Activated T-cell treated with anti-CD3 and anti-CD28 coated beads for 4 hours (primary cell): ENCODE measurements around the gene TCP11L2.
A peak's percentile ranks its signal among the peaks of the same experiment; 100 is the strongest.
"Not testable (repeated sequence)": the region's sequence is repeated elsewhere in the genome, so short reads cannot be mapped to it uniquely, and the experiment has no call there.

Experiments
- DNase-seq: peaks from one replicate; pipeline ENCODE4 v3.0.0-alpha.2; 2020

TCP11L2 gene

DNA sequence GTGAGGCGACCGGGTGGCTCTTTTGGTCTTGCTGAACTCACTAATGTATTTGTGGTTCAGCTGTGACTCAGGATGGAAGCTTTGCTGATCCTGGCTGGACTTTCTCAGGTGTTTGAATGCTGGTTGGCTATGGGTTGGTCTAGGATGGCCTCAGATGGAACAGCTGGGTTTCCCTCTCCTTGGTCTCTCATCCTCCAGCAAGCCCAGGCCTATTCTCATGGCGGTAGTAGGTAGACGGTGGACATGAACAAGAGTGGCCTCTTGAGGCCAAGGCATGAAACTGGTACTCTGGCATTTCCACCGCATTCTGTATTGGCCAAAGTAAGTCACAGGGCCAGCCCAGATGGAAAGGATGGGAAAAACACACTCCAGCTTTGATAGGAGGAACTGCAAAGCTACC, 43.2 kb downstream of the TCP11L2 start:
- no peak for DNase-seq

DNA sequence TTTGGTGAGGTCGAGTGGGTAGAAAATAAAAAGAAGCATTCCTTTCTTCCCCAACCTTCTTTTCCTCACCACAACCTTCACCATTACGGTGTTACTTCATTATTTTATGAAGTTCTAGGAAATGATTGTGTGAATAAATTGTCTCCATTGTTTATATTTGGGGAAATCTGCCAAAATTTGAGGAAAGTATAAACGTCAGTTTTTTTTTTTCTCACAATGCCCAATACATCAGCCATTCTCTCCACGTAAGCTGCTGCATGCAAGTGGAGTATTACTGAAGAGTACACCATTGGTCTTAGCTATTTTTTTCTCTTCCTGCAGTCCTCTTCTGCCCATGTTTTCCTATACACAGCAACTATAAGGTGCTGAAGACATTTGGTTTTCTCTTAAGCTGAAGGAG, 45.9 kb downstream of the TCP11L2 start:
- DNase-seq = no peak

DNA sequence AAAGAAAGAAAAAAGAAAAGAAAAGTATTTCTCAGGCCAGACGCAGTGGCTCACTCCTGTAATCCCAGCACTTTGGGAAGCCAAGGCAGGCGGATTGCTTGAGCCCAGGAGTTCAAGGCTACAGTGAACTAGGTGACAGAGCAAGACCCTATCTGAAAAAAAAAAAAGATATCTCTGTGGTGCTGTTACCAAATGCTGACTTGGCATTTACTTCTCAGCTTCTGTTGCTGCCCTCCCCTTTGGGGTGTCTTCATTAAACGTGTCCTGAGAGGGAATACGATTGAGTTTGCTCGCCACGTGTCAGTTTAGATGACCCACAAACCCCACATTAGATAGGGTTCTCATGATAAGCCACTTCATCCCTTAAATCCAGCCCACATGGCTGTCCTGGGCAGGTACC, 50.6 kb downstream of the TCP11L2 start:
- DNase-seq = no peak

DNA sequence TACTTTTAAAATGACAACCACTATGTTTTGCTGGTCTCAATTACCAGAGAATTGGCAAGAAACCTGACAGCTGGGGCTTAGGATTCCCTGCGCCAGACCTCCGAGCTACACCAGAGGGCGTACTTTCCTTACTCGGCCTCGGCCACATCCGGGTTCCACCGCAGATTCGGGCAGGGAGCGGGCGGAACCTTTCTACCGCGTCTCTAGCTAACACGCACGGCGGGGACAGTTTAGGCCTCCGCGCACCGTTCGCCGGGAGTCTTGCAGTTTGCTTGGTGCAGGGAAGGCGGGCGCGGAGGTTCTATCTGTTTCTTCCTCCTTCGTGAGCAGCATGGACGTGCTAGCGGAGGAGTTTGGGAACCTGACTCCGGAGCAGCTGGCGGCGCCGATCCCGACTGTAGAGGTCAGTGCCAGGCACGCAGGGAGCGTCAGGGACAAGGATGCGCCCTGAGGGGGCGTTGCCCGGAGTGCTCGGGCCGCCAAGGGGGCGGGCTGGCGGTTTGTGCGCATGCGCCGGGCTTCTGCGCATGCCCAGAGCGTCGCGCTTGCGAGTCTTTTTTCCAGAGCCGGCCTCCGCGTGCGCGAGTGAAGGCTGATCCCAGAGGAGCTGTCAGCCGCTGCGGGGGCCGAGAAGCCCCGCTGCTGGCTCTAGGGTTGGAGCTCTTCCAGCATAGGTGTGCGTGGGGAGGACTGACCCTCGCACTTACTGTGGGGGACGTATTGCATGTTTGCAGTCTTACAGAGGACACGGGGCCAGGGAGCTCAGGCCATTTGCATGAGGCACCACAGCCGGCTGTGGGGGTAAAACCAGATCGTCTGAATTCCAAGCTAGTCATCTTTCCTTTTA, 55.2 kb downstream of the TCP11L2 start, which contains the start of gene POLR3B:
Gene POLR3B, plus strand, starts transcription at position 200 of the 847 bp plus-strand sequence. Its CDS starts 132 bp downstream, at position 332.
- DNase-seq = peak; percentile 93

DNA sequence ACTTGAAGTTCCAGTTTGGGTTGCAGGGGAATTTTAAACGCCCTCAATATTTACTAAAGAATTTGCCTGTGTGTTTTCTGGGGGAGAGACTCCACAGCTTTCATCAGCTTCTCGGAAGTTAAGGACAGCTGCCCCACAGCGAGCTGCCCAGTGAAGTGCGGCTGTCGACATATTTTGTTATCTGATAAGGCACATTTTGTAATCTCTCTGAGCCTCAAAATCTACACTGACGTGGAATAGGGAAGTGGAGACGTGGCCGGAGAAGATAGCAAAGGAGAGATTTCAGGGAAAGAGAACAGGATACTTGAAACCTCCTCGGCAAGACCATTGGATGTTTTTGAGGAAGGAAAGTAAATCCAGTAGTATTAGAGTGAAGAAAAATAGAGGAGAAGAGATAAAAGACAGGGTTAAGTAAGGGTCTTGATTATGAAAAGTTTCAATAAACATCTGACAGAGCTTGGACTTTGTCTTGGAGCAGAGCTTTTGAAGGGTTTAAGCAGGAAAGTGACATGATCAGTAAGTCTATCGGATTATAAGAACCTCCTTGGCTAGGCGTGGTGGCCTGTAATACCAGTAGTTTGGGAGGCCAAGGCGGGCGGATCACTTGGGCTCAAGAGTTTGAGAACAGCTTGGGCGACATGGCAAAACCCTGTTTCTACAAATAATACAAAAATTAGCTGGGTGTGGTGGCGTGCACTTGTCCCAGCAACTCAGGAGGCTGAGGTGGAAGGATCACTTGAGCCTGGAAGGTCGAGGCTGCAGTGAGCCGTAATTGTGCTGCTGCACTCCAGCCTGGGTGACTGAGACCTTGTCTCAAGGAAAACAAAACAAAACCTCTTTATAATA, 56.1 kb downstream of the TCP11L2 start:
- no peak for DNase-seq

DNA sequence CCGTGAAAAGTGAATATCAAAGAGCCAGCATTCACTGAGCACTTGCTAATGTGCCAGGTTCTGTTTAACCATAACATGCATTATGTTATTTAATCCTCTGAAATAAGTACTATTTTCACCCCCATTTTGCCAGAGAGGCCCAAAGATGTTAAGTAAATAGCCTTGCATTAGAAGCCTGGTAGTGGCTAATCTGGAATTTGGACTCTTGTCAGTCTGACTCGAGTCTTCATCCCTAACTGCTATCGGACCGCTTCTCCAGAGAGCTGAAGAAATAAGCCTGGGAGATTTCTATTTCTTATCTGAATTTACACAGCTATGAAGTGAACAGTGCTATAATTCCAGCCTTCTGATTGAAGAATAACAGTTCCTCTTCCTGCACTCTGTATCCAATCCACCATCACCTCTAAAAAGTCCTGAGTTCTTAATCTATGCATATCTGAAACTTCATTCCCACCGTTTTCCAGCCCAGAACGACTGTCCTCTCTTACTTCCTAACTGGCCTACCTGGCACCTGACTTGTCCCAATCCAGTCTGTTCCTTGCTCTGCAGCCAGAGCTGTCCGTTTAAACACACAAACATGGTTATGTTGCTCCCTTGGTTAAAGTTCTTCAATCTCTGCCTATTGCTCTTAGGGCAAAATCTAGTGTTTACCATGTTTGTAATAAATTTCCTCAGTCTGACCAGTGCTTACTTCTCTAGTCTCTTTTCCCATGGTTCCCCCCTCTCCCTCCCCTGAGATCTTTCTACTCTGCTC, 57.3 kb downstream of the TCP11L2 start:
- no peak for DNase-seq

DNA sequence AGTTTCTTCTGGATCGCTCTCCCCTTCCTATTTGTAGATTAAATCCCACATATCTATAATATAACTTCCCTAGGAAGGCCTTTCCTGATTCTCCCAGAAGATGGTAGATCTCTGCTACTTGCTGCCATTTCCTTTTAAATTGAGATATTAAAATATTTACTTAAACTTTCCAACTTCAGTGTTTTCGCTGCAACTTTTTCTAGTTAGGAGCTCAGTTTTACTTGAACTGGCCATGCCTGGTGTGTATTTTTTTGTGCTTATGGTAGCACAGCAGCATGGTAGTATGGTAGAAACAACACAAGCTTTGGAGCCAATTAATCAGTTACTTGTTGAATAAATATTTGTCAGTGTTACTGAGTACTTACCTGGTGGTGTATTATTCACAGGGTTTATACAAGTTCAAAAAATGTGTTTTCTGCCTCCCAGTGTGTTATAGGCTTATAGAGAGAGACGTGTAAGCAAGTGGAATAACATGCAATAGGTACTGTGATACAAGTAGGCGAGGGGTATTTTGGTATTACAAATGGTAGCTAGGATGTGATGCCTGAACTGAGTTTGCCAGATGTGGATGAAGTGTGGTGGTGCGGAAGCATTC, 58.0 kb downstream of the TCP11L2 start:
- no peak for DNase-seq

DNA sequence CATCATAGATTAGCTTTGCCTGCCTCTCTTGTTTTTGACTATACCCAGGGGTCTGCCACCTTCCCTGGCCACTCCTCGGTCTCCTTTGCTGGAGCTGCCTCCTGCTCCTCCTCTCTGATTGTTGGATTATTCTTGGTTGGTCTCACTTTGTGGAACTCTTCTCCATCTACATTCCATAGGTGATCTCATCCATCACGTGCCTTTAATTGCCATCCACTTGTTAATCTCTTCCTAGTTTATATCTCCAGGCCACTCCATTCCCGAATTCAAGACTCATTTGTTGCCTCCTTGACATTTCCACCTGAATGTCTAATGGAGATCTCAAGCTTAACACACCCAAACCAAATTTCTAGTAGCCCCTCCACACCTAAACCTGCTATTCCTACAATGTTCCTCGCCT, 60.4 kb downstream of the TCP11L2 start:
- DNase-seq = no peak

DNA sequence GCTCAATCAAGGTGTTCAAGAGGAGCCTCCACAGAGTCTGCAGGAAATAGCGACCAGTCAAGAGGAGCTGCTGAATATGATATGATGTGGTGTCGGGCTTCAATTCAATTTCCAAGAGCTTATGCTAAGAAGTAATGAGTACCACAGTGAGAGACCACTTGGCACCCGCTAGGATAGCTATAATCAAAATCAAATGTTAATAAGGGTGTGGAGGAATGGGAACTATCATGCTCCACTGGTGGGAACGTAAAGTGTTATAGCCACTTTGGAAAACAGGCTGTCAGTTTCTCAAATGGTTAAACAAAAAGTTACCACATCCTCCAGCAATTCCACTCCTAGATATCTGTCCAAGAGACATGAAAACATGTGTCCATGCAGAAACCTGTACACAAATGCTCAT, 61.7 kb downstream of the TCP11L2 start:
- DNase-seq = no peak

DNA sequence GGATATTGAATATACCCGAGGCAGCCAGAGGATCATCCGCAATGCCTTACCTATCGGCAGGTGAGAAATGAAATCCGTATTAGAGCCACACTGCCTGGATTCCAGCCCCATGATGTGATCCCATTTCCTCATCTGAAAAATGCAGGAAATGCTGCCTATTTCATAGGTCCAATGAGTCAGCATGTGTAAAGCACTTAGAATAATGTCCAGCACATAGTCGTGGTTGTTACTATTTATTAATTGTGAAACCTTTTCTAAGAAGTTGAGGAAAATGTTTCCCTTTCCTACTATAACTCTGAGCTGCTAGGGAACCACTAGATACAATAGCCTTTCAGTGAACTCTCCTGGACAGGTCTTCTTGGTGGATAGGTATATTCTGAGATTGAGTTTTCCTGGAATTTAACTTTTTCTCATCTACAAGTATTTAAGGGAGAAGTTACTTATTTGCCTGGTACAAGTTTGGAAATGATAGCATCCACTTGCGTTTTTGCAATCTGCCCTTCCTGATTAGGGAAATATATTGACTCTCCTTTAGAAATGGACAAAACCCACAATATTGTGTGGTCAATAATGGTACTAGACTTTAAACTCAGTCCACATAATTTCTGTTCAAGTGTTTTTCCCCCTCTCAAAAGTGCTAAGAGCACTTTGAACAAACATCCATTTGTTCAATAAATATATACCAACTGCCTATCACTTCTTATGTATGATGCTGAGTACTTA, 67.3 kb downstream of the TCP11L2 start:
- no peak for DNase-seq

DNA sequence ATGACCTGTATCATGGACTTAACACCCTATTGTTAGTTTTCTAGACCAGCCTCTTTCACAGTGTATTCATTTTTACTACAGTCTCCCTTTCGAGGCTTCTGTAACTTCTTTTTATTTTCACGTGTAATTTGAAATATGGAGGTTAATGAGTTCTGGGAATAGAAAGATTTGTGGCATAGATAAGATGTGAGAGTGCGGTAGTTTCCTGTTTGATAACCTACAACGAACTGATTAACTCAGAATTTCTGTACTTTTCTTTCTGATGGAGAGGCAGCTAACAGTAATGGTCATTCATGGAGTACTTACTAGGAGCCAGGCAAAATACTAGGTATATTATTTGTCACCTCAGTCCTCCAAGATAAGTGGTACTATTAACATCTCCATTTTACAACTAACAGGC, 76.3 kb downstream of the TCP11L2 start:
- DNase-seq = no peak

DNA sequence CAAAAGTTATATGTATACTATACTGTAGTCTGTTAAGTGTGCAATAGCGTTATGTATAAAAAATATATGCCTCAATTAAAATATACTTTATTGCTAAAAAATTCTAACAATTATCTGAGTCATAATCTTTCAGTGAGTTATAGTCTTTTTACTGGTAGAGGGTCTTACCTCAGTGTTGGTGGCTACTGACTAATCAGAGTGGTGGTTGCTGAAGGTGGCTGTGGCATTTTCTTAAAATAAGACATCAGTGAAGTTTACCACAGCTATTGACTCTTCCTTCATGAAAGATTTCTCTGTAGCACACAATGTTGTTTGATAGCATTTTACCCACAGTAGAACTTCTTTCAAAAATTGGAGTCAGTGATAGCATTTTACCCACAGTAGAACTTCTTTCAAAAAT, 78.4 kb downstream of the TCP11L2 start:
- no peak for DNase-seq

DNA sequence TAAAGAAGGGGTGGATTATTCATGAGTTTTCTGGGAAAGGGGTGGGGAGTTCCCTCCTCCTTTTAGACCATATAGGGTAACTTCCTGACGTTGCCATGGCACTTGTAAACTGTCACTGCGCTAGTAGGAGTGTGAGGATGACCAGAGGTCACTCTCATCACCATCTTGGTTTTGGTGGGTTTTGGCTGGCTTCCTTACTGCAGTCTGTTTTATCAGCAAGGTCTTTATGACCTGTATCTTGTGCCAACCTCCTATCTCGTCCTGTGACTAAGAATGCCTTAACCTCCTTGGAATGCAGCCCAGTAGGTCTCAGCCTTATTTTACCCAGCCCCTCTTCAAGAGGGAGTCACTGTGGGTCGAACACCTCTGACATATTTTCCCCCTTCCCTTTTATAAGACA, 79.3 kb downstream of the TCP11L2 start:
- DNase-seq = not testable (repeated sequence)

DNA sequence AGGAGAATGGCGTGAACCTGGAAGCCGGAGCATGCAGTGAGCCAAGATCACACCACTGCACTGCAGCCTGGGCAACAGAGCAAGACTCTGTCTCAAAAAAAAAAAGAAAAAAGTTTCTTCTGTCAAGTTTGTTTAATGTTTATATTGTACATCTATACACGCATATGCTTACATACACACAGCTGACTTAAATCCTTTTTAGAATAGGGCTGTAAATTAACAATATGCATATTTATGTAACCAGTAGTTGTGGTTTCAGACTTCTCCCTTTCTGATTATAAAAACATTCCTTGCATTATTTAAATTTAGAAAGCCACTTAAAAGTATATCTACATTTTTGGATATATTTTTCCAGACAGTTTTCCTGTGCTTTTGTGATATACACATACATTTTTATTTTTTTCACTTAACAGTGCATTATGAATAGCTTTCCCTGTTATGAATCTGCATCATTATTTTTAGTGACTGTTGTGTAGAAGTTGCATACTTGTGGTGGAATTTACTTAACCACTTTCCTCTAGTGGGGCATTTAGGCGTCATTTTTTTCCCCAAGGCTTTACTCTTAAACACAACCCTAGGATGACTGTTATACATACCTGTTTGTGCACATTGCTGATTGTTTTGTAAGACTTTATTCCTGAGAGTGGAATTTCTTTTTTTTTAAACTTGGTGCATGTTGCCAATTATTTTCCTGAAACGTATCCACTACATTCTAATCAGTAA, 84.4 kb downstream of the TCP11L2 start:
- DNase-seq = no peak

DNA sequence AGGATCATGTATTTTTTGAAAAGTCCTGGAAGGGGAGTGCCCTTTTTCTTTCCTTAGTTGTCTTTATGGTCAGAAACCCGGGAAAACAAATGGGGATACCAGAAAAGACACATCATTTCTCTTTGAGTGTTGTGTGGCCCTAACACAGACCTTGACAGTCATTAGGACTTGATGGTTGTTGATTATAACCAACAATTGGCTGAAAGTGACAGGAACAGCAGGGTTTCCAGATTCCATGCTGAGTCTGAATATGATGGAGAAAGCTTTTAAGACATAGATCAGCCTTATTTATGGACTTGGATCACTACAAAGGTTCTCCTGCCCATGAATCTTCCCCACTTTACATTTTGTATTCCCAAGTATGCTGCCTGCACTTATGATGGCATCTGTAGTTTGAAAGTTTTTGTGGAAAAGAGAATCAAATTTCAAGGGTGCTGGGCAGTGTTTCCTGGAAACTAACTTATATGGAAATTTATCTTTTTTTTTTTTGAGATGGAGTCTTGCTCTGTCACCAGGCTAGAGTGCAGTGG, 85.4 kb downstream of the TCP11L2 start:
- DNase-seq = no peak

DNA sequence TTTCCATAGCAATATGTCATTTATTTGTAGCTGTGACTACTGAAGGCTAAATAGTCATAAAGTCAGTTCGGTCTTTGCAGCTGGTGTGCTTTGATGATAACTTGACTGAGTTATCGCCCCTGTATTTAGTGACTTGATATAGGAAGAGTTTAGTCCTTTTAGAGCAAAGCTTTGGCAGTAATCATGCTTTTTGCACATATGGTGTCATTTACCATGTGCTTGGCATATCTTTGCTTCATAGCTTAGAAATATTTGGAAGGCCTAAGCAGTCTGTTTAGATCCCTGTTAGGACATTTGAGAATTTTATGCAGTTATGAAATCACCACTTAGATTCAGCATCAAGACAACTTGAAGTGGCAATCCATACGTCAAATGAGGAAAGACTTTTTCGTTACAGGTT, 86.6 kb downstream of the TCP11L2 start:
- no peak for DNase-seq

DNA sequence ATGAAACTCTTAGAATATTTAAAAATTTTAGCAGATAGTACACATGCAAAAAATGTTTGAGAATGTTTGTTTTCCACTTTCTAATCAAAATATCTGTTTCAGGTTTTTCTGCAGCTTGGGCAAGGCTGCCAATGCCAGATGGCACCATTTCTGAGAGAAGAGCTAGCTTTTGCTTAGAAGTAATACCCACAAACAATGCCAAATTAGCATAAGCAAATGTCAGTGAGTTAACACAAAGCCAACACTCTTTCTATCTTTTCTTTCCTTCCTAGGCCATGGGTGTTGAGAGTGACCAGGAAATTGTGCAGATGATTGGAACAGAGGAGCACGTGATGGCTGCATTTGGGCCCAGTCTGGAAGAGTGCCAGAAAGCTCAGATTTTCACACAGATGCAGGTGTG, 90.2 kb downstream of the TCP11L2 start:
- no peak for DNase-seq
